ENCODE results near the gene PIPOX.

DNA sequence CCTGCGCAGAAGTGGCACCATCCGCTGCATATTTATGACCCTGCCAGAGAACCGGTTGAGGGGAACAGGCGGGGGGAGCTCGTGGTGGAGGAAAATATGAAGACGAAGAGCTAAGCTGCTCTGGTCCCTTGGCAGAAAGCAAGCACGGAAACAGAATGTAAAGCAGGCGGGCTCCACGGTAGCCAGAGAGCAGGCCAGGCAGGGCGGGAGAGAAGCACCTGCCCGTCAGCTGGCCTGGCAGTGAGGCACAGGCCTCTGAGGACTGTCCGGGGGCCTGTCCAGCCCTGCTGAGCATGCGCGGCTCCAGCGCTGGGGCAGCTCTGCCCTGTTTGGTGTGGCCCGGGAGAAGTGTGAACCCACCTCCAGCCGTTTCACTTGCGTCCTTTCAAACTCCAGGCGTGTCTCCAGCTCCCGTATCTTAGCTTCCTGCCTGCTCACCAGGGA is 46.7 kb downstream of the PIPOX start:
- TF ChIP-seq ZNF558 (CRISPR knock-in tag; IDR thresholded peaks at IDR 0.05; ENCODE audit: borderline replicate concordance) (no peak), ARNT (IDR thresholded peaks at IDR 0.05) (no peak), KAT7 (CRISPR knock-in tag; IDR thresholded peaks at IDR 0.05; ENCODE audit: borderline replicate concordance) (no peak), POLR2AphosphoS5 (IDR thresholded peaks at IDR 0.05; ENCODE audit: low read depth, low read length) (no peak), MAX (IDR thresholded peaks at IDR 0.05) (no peak), ZBTB1 (CRISPR knock-in tag; IDR thresholded peaks at IDR 0.05; ENCODE audit: borderline replicate concordance) (no peak), LBX2 (CRISPR knock-in tag; IDR thresholded peaks at IDR 0.05; ENCODE audit: borderline replicate concordance) (no peak), ATF5 (CRISPR knock-in tag; IDR thresholded peaks at IDR 0.05; ENCODE audit: low read depth) (no peak), SP2 (CRISPR knock-in tag; IDR thresholded peaks at IDR 0.05) (no peak), RAD21 (CRISPR knock-in tag; IDR thresholded peaks at IDR 0.05) (no peak), NCOR1 (IDR thresholded peaks at IDR 0.05; ENCODE audit: borderline replicate concordance, low read length) (no peak), PBX2 (CRISPR knock-in tag; IDR thresholded peaks at IDR 0.05) (no peak)
- TF ChIP-seq, protein P1, sequence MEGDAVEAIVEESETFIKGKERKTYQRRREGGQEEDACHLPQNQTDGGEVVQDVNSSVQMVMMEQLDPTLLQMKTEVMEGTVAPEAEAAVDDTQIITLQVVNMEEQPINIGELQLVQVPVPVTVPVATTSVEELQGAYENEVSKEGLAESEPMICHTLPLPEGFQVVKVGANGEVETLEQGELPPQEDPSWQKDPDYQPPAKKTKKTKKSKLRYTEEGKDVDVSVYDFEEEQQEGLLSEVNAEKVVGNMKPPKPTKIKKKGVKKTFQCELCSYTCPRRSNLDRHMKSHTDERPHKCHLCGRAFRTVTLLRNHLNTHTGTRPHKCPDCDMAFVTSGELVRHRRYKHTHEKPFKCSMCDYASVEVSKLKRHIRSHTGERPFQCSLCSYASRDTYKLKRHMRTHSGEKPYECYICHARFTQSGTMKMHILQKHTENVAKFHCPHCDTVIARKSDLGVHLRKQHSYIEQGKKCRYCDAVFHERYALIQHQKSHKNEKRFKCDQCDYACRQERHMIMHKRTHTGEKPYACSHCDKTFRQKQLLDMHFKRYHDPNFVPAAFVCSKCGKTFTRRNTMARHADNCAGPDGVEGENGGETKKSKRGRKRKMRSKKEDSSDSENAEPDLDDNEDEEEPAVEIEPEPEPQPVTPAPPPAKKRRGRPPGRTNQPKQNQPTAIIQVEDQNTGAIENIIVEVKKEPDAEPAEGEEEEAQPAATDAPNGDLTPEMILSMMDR (CRISPR knock-in tag; IDR thresholded peaks at IDR 0.05) = no peak
- TF ChIP-seq, protein P2, sequence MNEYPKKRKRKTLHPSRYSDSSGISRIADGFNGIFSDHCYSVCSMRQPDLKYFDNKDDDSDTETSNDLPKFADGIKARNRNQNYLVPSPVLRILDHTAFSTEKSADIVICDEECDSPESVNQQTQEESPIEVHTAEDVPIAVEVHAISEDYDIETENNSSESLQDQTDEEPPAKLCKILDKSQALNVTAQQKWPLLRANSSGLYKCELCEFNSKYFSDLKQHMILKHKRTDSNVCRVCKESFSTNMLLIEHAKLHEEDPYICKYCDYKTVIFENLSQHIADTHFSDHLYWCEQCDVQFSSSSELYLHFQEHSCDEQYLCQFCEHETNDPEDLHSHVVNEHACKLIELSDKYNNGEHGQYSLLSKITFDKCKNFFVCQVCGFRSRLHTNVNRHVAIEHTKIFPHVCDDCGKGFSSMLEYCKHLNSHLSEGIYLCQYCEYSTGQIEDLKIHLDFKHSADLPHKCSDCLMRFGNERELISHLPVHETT (CRISPR knock-in tag; conservative IDR thresholded peaks at IDR 0.05) = no peak
